Stimulated activated CD8-positive, alpha-beta memory T cell treated with anti-CD3 and anti-CD28 coated beads, Interleukin-7, amount 100 ng/mL, for 4 hours (primary cell): ENCODE measurements around the gene ANO10.

ENCODE experiments used
- DNase-seq, 2 donors: peaks; one replicate each; pipeline ENCODE4 v3.0.0-alpha.2; 2020; ENCODE audit warnings: low read depth in 2 of 2

The ANO10 gene

GRCh38 chr3:43417133-43417532 lies 204.7 kb downstream of the ANO10 start:
- DNase-seq, result no peak

GRCh38 chr3:43415088-43415487 lies 206.7 kb downstream of the ANO10 start:
- DNase-seq, result no peak

GRCh38 chr3:43413676-43414368 lies 208.0 kb downstream of the ANO10 start:
- DNase-seq, result no peak

- DNase-seq, result no peak
These were observed 210.4 kb downstream of the ANO10 start for GRCh38 chr3:43411429-43411828.

GRCh38 chr3:43410592-43410991 lies 211.2 kb downstream of the ANO10 start:
- no peak for DNase-seq

- no peak for DNase-seq
These were observed 212.3 kb downstream of the ANO10 start for GRCh38 chr3:43409506-43409905.

- no peak for DNase-seq
These were observed 215.2 kb downstream of the ANO10 start for GRCh38 chr3:43406643-43407023.

GRCh38 chr3:43405888-43406642 lies 215.7 kb downstream of the ANO10 start:
- no peak for DNase-seq

GRCh38 chr3:43400781-43401730 lies 220.8 kb downstream of the ANO10 start:
- no peak for DNase-seq

- no peak for DNase-seq
These were observed 221.6 kb downstream of the ANO10 start for GRCh38 chr3:43400167-43400566.

- no peak for DNase-seq
These were observed 222.8 kb downstream of the ANO10 start for GRCh38 chr3:43399034-43399433.

- no peak for DNase-seq
These were observed 227.7 kb downstream of the ANO10 start for GRCh38 chr3:43394041-43394554.

GRCh38 chr3:43391621-43392020 lies 230.2 kb downstream of the ANO10 start:
- no peak for DNase-seq

- no peak for DNase-seq
These were observed 231.6 kb downstream of the ANO10 start for GRCh38 chr3:43390255-43390588.

- peak; percentile 52 to 67 for DNase-seq
These were observed 232.2 kb downstream of the ANO10 start for GRCh38 chr3:43389388-43390254.

- DNase-seq, result no peak
These were observed 232.9 kb downstream of the ANO10 start for GRCh38 chr3:43388915-43389314.

- no peak for DNase-seq
These were observed 233.6 kb downstream of the ANO10 start for GRCh38 chr3:43388175-43388574.

- DNase-seq, result no peak
These were observed 242.5 kb downstream of the ANO10 start for GRCh38 chr3:43379343-43379742.

GRCh38 chr3:43378066-43378935 lies 243.5 kb downstream of the ANO10 start:
- peak; percentile 47 to 61 for DNase-seq

- no peak for DNase-seq
These were observed 248.3 kb downstream of the ANO10 start for GRCh38 chr3:43373560-43373928.
